C4-2B (cell line): Measurements from ENCODE around the gene SHISA8.

Experiments
- H3K27ac ChIP-seq: fragments of 450-650 bp; 2 replicates; pipeline ENCODE4 v1.5.1; 2017
- CTCF ChIP-seq: fragments of 450-650 bp; conservative IDR thresholded peaks from 2 replicates; pipeline ENCODE4 v1.5.1; 2017; ENCODE audit warnings: mild to moderate bottlenecking
- ZFX ChIP-seq: fragments of 450-650 bp; IDR thresholded peaks from 2 replicates; pipeline ENCODE4 v1.6.1; 2017

SHISA8 gene

DNA sequence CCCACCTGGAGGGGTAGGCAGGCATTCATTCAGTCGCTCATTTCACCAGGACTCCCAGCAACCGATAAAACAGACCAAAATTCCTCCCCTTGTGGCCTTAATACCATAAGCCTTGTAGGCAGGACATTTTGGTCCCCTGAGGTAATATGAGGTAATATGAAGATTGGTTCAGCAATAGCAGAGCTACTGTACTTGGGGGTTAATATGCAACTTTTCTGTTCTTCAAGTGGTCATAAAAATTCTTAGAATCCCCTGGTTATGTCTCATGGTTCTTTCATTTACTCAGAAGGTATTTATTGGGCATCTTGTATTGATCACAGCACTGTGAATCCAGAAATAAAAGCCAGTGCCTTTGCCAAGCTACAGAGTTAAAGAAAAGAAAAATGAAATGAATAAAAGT is 29.8 kb downstream of the SHISA8 start:
- TF ChIP-seq CTCF = no peak
- TF ChIP-seq ZFX = no peak
- H3K27ac ChIP-seq = no peak overlapping the region

DNA sequence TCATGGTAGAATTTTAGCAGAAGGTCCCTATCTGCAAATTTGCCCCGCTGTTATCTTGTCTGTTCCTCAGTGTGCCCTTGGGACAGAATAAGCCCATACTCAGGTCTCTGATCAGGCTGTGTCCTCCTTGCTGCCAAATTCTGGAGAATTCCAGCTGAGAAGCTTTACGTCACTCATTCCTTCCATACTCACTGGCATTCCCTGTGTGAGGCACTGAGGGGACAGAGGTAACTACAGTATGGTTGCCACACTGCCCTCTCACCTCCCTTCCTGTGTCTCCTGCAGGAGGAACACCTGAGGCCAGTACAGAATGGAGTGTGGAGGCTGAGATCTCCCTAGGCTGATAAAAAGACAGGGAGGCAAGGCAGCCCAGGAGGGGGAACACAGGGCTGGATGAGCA is 31.5 kb downstream of the SHISA8 start:
- no peak overlapping the region for H3K27ac ChIP-seq
- TF ChIP-seq CTCF (no peak), ZFX (no peak)

DNA sequence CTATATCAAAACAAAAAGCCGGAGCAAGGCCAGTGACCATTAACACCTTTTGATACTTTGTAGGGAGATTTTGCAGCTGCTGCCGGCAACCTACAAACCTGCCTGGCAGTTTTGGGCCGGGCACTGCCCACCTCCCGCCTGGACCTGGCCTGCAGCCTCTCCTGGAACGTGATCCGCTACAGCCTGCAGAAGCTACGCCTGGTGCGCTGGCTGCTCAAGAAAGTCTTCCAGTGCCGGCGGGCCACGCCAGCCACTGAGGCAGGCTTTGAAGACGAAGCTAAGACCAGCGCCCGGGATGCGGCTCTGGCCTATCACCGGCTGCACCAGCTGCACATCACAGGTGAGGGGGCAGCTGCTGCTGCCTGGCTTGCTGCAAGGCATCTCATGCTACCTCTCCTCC is 34.2 kb downstream of the SHISA8 start:
- H3K27ac ChIP-seq = no peak overlapping the region
- TF ChIP-seq CTCF = no peak
- TF ChIP-seq ZFX = no peak

DNA sequence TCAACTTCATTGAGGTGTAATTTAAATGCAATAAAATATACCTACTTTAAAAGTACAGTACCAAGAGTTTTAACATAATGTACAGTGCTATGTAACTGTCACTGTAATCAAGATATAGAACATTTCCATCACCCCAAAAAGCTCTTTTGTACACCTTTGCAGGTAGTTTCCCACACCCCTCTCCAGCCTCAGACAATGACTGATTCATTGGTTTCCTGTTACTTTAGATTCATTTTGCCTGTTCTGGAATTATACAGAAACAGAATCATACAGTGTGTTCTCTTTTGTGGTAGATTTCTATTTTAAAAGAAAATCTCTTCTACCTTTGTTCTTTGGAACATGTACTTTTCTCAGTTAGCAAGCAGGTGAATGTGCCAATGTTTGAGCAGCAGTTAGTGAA is 38.2 kb downstream of the SHISA8 start:
- no peak overlapping the region for H3K27ac ChIP-seq
- TF ChIP-seq ZFX = no peak
- TF ChIP-seq CTCF = no peak

GRCh38 chr22:41876275-41876674 is 38.6 kb downstream of the SHISA8 start:
- TF ChIP-seq CTCF (no peak), ZFX (no peak)
- no peak overlapping the region for H3K27ac ChIP-seq

- no peak for TF ChIP-seq CTCF
- no peak for TF ChIP-seq ZFX
- H3K27ac ChIP-seq = no peak overlapping the region
Measured at GRCh38 chr22:41875531-41876270, 39.2 kb downstream of the SHISA8 start.

DNA sequence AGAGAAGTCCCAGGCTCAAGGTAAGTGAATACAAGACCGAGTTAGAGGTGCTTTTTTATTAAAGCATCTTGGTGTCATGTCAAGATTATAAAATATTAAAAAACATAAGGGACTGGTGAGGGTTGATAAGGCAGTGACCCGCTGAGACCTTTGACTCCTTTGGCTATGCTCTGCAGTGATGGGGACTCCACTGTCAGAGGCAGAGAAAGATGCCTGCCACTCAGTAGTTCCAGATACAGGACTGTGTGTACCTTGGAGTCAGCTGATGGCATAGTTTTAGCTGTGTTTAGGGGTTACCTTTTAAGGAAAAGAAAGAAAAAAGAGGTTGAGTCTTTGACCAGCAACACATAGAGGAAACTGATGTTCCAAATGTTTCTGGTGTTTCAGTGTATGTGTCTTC is 40.8 kb downstream of the SHISA8 start:
- no peak overlapping the region for H3K27ac ChIP-seq
- TF ChIP-seq CTCF (no peak), ZFX (no peak)
